ENCODE measurements around the gene RHBDD1. TPM values are rescaled to one million over a fixed set of nuclear protein-coding genes. Genes with fewer than 3 reads are reported as not detected.

Gene RHBDD1
- total and polyA plus RNA-seq, 5 donors from 2014 or later: 24.7 to 56.4 (median 27.4) TPM

DNA sequence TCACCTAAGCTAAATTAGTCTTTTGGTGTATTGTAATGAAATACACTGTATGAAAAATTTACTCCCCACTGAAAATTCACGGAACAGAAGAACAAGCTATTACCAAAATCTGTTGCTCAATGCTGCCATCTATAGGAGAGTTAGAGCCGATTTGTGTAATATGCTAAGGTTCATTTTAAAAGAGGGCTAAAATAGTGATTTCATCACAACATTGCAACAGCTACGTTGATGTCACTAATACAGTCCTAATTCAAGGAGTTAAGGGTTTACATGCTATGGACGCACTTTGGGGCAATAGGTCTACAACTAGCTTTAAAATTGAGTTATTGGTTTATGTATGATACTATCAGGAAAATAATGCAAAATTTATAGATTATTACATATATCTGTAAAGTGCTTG lies 33.3 kb upstream of the RHBDD1 start:
- Histone ChIP-seq H3K27ac (ENCODE audit: insufficient read depth, low read length, poor library complexity, severe bottlenecking) (no peak overlapping the region), H3K4me1 (ENCODE audit: control insufficient read depth, insufficient read depth, low read length, poor library complexity, severe bottlenecking) (peaks cover 30% of the 10 kb centered on the region), H3K36me3 (ENCODE audit: control insufficient read depth, insufficient read depth, low read length) (no peaks in the 10 kb centered on the region), H3K4me3 (ENCODE audit: low read depth, low read length) (no peak overlapping the region), H3K9me3 (ENCODE audit: control insufficient read depth in 2 of 2, low read length in 2 of 2) (no peaks in the 10 kb centered on the region), H3K27me3 (ENCODE audit: control insufficient read depth, insufficient read depth, low read length) (peaks cover 9% of the 10 kb centered on the region)
- H3K9me3 Mint-ChIP-seq: no peaks in the 10 kb centered on the region
- peaks cover 48% of the 10 kb centered on the region for H3K27me3 Mint-ChIP-seq
- H3K4me3 Mint-ChIP-seq: peak overlapping the region in 2 of 4 donors; percentile 10 to 88
- H3K4me1 Mint-ChIP-seq: peaks cover 4 to 20% (median 12%) of the 10 kb centered on the region in 4 donors
- H3K27ac Mint-ChIP-seq: no peak overlapping the region
- peak in 2 of 3 donors; percentile 71 to 82 for DNase-seq
- H3K36me3 Mint-ChIP-seq: no peaks in the 10 kb centered on the region
- no peak for ATAC-seq (ENCODE audit: low read depth in 2 of 2)

DNA sequence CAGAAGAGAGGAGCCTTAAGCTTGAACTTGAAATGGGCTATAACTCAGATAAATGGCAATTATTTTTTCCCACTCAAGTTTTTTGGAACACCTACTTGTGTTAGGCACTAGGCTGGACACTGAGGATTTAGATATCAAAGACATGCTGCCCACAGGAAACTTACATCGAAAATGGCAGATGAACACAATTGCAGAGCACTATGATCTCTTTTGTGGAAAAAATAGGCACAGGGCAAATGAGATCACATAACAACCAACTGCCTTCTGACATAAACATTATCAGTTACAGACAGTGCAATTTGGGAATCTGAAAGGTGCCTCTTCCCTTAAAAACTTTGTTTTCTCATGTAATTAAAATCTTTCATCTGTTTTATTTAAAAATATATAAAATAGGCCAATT lies 32.4 kb upstream of the RHBDD1 start:
- Histone ChIP-seq H3K9me3 (ENCODE audit: control insufficient read depth in 2 of 2, low read length in 2 of 2) (no peaks in the 10 kb centered on the region), H3K27me3 (ENCODE audit: control insufficient read depth, insufficient read depth, low read length) (peaks cover 9% of the 10 kb centered on the region), H3K4me1 (ENCODE audit: control insufficient read depth, insufficient read depth, low read length, poor library complexity, severe bottlenecking) (peaks cover 25% of the 10 kb centered on the region), H3K27ac (ENCODE audit: insufficient read depth, low read length, poor library complexity, severe bottlenecking) (no peak overlapping the region), H3K36me3 (ENCODE audit: control insufficient read depth, insufficient read depth, low read length) (no peaks in the 10 kb centered on the region), H3K4me3 (ENCODE audit: low read depth, low read length) (no peak overlapping the region)
- Mint-ChIP-seq H3K9me3 (peaks cover 0 to 1% (median 0%) of the 10 kb centered on the region in 7 donors), H3K36me3 (no peaks in the 10 kb centered on the region), H3K27me3 (peaks cover 53% of the 10 kb centered on the region), H3K4me3 (no peak overlapping the region), H3K27ac (no peak overlapping the region), H3K4me1 (peaks cover 4 to 18% (median 11%) of the 10 kb centered on the region in 4 donors)
- ATAC-seq (ENCODE audit: low read depth in 2 of 2) (no peak), DNase-seq (no peak)

DNA sequence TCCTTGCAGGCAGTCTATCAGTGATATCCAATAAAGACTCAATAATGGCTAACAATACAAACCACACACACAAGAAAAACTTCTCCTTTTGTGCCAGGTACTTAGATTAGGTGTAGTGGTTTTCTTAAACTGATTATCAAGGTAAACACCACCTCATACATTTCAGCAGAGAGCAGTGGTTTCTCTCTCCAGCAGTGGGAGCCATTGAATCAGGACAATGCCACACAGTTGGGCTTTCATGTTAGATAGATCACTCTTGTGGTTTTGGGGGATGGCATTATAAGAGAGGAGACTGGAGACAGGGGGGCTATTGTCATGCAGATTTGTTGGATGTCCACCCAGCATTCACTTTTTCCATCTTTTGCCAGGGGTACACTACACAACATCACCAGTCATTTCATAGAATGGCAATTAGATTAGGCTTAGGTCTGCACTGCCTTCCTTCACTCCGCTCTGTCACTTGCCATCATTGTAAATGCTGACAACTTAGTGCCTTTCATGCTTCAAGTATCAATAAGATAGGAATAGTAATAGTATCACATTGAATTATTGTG lies 22.6 kb upstream of the RHBDD1 start:
- Histone ChIP-seq H3K27me3 (ENCODE audit: control insufficient read depth, insufficient read depth, low read length) (peaks cover 8% of the 10 kb centered on the region), H3K4me1 (ENCODE audit: control insufficient read depth, insufficient read depth, low read length, poor library complexity, severe bottlenecking) (no peaks in the 10 kb centered on the region), H3K9me3 (ENCODE audit: control insufficient read depth in 2 of 2, low read length in 2 of 2) (no peaks in the 10 kb centered on the region), H3K4me3 (ENCODE audit: low read depth, low read length) (no peak overlapping the region), H3K27ac (ENCODE audit: insufficient read depth, low read length, poor library complexity, severe bottlenecking) (no peak overlapping the region), H3K36me3 (ENCODE audit: control insufficient read depth, insufficient read depth, low read length) (no peaks in the 10 kb centered on the region)
- no peaks in the 10 kb centered on the region for H3K9me3 Mint-ChIP-seq
- no peaks in the 10 kb centered on the region for H3K4me1 Mint-ChIP-seq
- ATAC-seq (ENCODE audit: low read depth in 2 of 2) (no peak), DNase-seq (peak in 1 of 3 donors; percentile 30)
- H3K27me3 Mint-ChIP-seq: peaks cover 37% of the 10 kb centered on the region
- no peak overlapping the region for H3K27ac Mint-ChIP-seq
- no peak overlapping the region for H3K4me3 Mint-ChIP-seq
- no peaks in the 10 kb centered on the region for H3K36me3 Mint-ChIP-seq

DNA sequence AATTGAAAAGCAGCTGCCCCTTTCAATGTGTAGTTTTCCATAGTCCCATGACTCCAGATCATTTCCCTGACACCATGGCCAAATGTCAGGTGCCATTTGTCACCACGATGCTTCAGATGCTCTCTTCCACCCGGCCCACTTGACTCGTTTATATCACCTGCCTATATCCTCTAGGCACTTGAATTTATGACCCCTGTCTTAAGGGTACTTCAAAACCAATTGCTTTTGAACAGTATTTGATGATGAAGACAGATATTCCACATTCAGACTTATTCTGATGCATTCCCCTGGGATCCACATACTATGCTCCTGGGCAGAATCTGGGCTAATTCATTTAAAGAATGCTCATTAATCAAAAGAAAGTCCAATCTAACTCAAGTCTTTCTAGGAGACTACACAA lies 16.9 kb upstream of the RHBDD1 start:
- no peak for ATAC-seq (ENCODE audit: low read depth in 2 of 2)
- H3K27me3 Mint-ChIP-seq: peaks cover 12% of the 10 kb centered on the region
- no peak overlapping the region for H3K27ac Mint-ChIP-seq
- Histone ChIP-seq H3K27ac (ENCODE audit: insufficient read depth, low read length, poor library complexity, severe bottlenecking) (no peak overlapping the region), H3K4me3 (ENCODE audit: low read depth, low read length) (no peak overlapping the region), H3K4me1 (ENCODE audit: control insufficient read depth, insufficient read depth, low read length, poor library complexity, severe bottlenecking) (no peaks in the 10 kb centered on the region), H3K36me3 (ENCODE audit: control insufficient read depth, insufficient read depth, low read length) (no peaks in the 10 kb centered on the region), H3K27me3 (ENCODE audit: control insufficient read depth, insufficient read depth, low read length) (peaks cover 8% of the 10 kb centered on the region), H3K9me3 (ENCODE audit: control insufficient read depth in 2 of 2, low read length in 2 of 2) (no peaks in the 10 kb centered on the region)
- H3K4me1 Mint-ChIP-seq: no peaks in the 10 kb centered on the region
- H3K36me3 Mint-ChIP-seq: peaks cover 4% of the 10 kb centered on the region
- no peak overlapping the region for H3K4me3 Mint-ChIP-seq
- peaks cover 0 to 3% (median 0%) of the 10 kb centered on the region in 7 donors for H3K9me3 Mint-ChIP-seq
- no peak for DNase-seq

DNA sequence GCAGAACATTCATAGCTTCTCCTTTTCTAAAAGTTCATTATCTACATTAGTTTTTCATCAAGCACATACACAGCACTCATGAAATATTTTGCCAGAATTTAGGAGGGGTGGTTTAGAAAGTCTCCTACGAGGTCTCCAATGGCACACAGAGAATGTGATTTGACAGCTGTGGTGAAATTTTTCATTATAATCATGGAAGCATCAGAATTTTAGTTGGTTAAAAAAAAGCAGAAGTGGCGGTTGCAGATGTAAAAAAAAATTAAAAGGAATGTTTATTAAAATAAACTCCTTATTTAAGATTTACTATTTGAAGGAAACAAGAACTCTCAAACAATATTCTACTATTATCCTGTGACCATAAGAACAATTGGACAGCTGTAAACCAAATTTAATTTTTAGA lies 10.8 kb upstream of the RHBDD1 start:
- H3K9me3 Mint-ChIP-seq: peaks cover 0 to 3% (median 0%) of the 10 kb centered on the region in 7 donors
- ATAC-seq (ENCODE audit: low read depth in 2 of 2) (no peak), DNase-seq (no peak)
- no peak overlapping the region for H3K27ac Mint-ChIP-seq
- H3K4me1 Mint-ChIP-seq: peaks cover 0 to 5% (median 0%) of the 10 kb centered on the region in 4 donors
- no peaks in the 10 kb centered on the region for H3K36me3 Mint-ChIP-seq
- H3K9me3 ChIP-seq (ENCODE audit: control insufficient read depth in 2 of 2, low read length in 2 of 2): no peaks in the 10 kb centered on the region
- peaks cover 4% of the 10 kb centered on the region for H3K27me3 Mint-ChIP-seq
- no peak overlapping the region for H3K4me3 ChIP-seq (ENCODE audit: low read depth, low read length)
- H3K27me3 ChIP-seq (ENCODE audit: control insufficient read depth, insufficient read depth, low read length): no peaks in the 10 kb centered on the region
- no peaks in the 10 kb centered on the region for H3K4me1 ChIP-seq (ENCODE audit: control insufficient read depth, insufficient read depth, low read length, poor library complexity, severe bottlenecking)
- H3K27ac ChIP-seq (ENCODE audit: insufficient read depth, low read length, poor library complexity, severe bottlenecking): no peak overlapping the region
- H3K4me3 Mint-ChIP-seq: no peak overlapping the region
- H3K36me3 ChIP-seq (ENCODE audit: control insufficient read depth, insufficient read depth, low read length): peaks cover under 1% of the 10 kb centered on the region

DNA sequence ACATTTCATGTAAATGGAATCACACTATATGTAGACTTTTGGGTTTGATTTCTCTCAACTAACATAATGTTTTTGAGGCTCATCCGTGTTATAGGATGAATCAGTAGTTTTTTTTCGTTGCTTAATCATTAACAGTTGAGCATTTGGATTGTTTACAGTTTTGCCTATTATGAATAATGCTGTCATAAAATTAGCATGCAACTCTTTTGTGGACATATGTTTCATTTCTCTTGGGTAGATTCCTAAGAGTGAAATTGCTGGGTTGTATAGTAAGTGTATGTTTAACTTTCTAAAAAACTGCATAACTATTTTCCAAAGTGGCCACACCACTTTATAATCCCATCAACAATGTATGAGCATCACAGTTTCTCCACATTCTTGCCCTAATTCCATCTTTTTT lies 7.7 kb upstream of the RHBDD1 start:
- H3K4me3 ChIP-seq (ENCODE audit: low read depth, low read length): no peak overlapping the region
- Mint-ChIP-seq H3K27me3 (no peaks in the 10 kb centered on the region), H3K9me3 (peaks cover 0 to 3% (median 0%) of the 10 kb centered on the region in 7 donors), H3K4me3 (no peak overlapping the region), H3K36me3 (peaks cover 12% of the 10 kb centered on the region), H3K4me1 (peaks cover 4 to 7% (median 6%) of the 10 kb centered on the region in 4 donors), H3K27ac (no peak overlapping the region)
- H3K36me3 ChIP-seq (ENCODE audit: control insufficient read depth, insufficient read depth, low read length): peaks cover 6% of the 10 kb centered on the region
- H3K27ac ChIP-seq (ENCODE audit: insufficient read depth, low read length, poor library complexity, severe bottlenecking): no peak overlapping the region
- H3K27me3 ChIP-seq (ENCODE audit: control insufficient read depth, insufficient read depth, low read length): no peaks in the 10 kb centered on the region
- ATAC-seq (ENCODE audit: low read depth in 2 of 2) (no peak), DNase-seq (no peak)
- H3K9me3 ChIP-seq (ENCODE audit: control insufficient read depth in 2 of 2, low read length in 2 of 2): no peaks in the 10 kb centered on the region
- H3K4me1 ChIP-seq (ENCODE audit: control insufficient read depth, insufficient read depth, low read length, poor library complexity, severe bottlenecking): no peaks in the 10 kb centered on the region

DNA sequence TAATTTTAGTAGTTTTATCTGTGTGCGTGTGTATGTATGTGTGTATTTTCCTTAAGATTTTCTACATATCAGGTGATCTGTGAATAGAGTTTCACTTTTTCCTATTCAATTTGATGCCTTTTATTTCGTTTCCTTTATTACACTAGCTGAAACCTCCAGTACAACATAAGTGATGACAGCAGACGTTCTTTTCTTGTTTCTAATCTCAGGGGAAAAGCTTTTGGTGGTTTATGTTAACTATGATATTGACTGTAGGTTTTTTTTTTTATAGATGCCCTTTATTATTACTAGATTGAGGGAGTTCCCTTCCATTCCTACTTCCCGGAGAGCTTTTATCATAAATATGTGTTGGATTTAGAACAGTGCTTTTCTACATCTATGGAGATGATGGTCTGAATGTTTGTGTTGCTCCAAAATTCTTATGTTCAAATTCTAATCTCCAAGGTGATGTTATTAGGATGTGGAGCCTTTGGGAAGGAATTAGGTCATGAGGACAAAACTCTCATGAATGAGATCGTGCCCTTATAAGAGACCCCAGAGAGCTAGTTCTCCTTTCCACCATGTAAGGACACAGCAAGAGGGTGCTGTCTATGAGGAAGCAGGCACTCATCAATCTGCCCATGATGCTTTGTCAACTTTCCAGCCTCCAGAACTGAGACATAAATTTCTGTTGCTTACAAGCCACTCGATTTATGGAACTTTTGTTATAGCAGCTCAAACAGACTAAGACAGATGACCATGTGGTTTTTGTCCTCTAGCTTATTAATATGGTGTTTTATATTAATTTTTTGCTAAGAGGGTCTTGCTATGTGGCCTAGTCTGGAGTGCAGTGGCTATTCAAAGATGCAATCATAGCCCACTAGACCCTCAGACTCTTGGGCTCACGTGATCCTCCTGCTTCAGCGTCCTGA lies 5.9 kb upstream of the RHBDD1 start:
- Mint-ChIP-seq H3K9me3 (no peaks in the 10 kb centered on the region), H3K27ac (peak overlapping the region in 1 of 3 donors; percentile 3), H3K36me3 (peaks cover 12% of the 10 kb centered on the region), H3K27me3 (no peaks in the 10 kb centered on the region), H3K4me1 (peaks cover 15 to 24% (median 18%) of the 10 kb centered on the region in 4 donors), H3K4me3 (no peak overlapping the region)
- no peaks in the 10 kb centered on the region for H3K27me3 ChIP-seq (ENCODE audit: control insufficient read depth, insufficient read depth, low read length)
- peaks cover 6% of the 10 kb centered on the region for H3K36me3 ChIP-seq (ENCODE audit: control insufficient read depth, insufficient read depth, low read length)
- H3K4me1 ChIP-seq (ENCODE audit: control insufficient read depth, insufficient read depth, low read length, poor library complexity, severe bottlenecking): peaks cover 10% of the 10 kb centered on the region
- H3K4me3 ChIP-seq (ENCODE audit: low read depth, low read length): no peak overlapping the region
- ATAC-seq (ENCODE audit: low read depth in 2 of 2) (no peak), DNase-seq (no peak)
- no peak overlapping the region for H3K27ac ChIP-seq (ENCODE audit: insufficient read depth, low read length, poor library complexity, severe bottlenecking)
- no peaks in the 10 kb centered on the region for H3K9me3 ChIP-seq (ENCODE audit: control insufficient read depth in 2 of 2, low read length in 2 of 2)

Measured in CD4-positive, CD25-positive, alpha-beta regulatory T cell (primary cell).